Measurements from ENCODE around the gene STRBP. TPM values are rescaled to one million over a fixed set of nuclear protein-coding genes. Genes with fewer than 3 reads are reported as not detected.

The STRBP gene
- total RNA-seq, 1 experiment from 2014 or later = 74.0 TPM

DNA sequence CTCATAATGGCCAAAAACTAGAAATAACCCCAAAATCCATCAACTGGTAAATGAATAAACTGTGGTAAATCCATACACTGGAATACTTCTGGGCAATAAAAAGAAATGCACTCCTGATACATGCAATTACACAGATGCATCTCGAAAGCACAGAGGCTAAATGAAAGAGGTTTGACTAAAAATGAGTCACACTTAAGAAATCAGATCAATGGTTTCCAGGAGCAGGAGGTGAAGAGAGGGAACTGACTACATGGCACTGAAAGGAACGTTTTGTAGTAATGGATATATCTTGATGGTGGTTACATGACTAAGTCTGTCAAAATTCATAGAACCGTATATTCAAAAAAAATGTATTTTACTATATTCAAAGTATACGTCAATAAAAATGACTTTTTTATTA is 42.4 kb downstream of the STRBP start:
- no peak for DNase-seq

More for the DNA sequence above, 42.4 kb downstream of the STRBP start:
- H3K23ac ChIP-seq (ENCODE audit: insufficient read length, low read depth, low read length) = no peak overlapping the region
- no peak overlapping the region for H3K9ac ChIP-seq (ENCODE audit: extremely low read depth, insufficient read length, low read length)
- no peak overlapping the region for H2BK15ac ChIP-seq (ENCODE audit: low read depth, low read length)
- no peak overlapping the region for H3K27ac ChIP-seq (ENCODE audit: insufficient read length, low read depth, low read length)
- no peak overlapping the region for H3T11ph ChIP-seq (ENCODE audit: low read length)
- H3K56ac ChIP-seq (ENCODE audit: insufficient read length, low read depth, low read length) = no peak overlapping the region
- H2BK5ac ChIP-seq (ENCODE audit: insufficient read length, low read length) = no peak overlapping the region
- no peak overlapping the region for H2AK5ac ChIP-seq (ENCODE audit: insufficient read length, low read length)
- H3K4ac ChIP-seq (ENCODE audit: low read depth, low read length) = no peak overlapping the region
- H3K23me2 ChIP-seq (ENCODE audit: insufficient read length, low read depth, low read length, poor library complexity, severe bottlenecking) = no peaks in the 10 kb centered on the region
- Mint-ChIP-seq H3K27me3 (ENCODE audit: low read depth) (no peaks in the 10 kb centered on the region), H3K9me3 (no peaks in the 10 kb centered on the region), H3K4me1 (peaks cover 25 to 29% of the 10 kb centered on the region in 2 experiments), H3K36me3 (ENCODE audit: insufficient read depth in 1 of 3, low read depth in 3 of 3) (peaks cover 0 to 4% (median 2%) of the 10 kb centered on the region in 3 experiments; a peak in 2 of 7 replicates), H3K4me3 (no peak overlapping the region), H3K27ac (peak overlapping the region in 1 of 3 experiments; percentile 5; a peak in 1 of 7 replicates)
- H3K18ac ChIP-seq (ENCODE audit: insufficient read length, low read depth, low read length) = no peak overlapping the region
- no peak overlapping the region for H3K14ac ChIP-seq (ENCODE audit: insufficient read depth, low read length)
- H4K91ac ChIP-seq (ENCODE audit: insufficient read length, low read depth, low read length) = no peak overlapping the region
- no peak overlapping the region for H4K5ac ChIP-seq (ENCODE audit: insufficient read length, low read depth, low read length)
- H2BK20ac ChIP-seq (ENCODE audit: low read depth, low read length, poor library complexity, severe bottlenecking) = no peak overlapping the region
- peaks cover 3% of the 10 kb centered on the region for H3K79me1 ChIP-seq (ENCODE audit: insufficient read depth, low read depth, low read length, poor library complexity, severe bottlenecking)
- H3K4me2 ChIP-seq (ENCODE audit: insufficient read depth, insufficient read length, low read length) = no peak overlapping the region
- no peaks in the 10 kb centered on the region for H3K9me3 ChIP-seq (ENCODE audit: control insufficient read depth, low read depth, low read length)
- H4K8ac ChIP-seq (replicated peaks; ENCODE audit: insufficient read length, low read depth, low read length) = no peak overlapping the region
- H3K27me3 ChIP-seq (ENCODE audit: insufficient read depth, low read length) = no peaks in the 10 kb centered on the region
- no peak overlapping the region for H2BK12ac ChIP-seq (ENCODE audit: insufficient read length, low read depth, low read length)
- H3K4me1 ChIP-seq (ENCODE audit: insufficient read depth, low read length) = no peaks in the 10 kb centered on the region; the same call in 1 of the 2 replicates
- no peak overlapping the region for H2AFZ ChIP-seq (ENCODE audit: low read length)
- no peak overlapping the region for H2BK120ac ChIP-seq (ENCODE audit: low read depth, low read length, poor library complexity, severe bottlenecking)
- H4K20me1 ChIP-seq (ENCODE audit: control insufficient read depth, insufficient read depth, insufficient read length) = no peaks in the 10 kb centered on the region
- TF ChIP-seq, protein P1, sequence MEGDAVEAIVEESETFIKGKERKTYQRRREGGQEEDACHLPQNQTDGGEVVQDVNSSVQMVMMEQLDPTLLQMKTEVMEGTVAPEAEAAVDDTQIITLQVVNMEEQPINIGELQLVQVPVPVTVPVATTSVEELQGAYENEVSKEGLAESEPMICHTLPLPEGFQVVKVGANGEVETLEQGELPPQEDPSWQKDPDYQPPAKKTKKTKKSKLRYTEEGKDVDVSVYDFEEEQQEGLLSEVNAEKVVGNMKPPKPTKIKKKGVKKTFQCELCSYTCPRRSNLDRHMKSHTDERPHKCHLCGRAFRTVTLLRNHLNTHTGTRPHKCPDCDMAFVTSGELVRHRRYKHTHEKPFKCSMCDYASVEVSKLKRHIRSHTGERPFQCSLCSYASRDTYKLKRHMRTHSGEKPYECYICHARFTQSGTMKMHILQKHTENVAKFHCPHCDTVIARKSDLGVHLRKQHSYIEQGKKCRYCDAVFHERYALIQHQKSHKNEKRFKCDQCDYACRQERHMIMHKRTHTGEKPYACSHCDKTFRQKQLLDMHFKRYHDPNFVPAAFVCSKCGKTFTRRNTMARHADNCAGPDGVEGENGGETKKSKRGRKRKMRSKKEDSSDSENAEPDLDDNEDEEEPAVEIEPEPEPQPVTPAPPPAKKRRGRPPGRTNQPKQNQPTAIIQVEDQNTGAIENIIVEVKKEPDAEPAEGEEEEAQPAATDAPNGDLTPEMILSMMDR (conservative IDR thresholded peaks at IDR 0.05) = no peak
- peaks cover 3% of the 10 kb centered on the region; the same call in 1 of the 2 replicates for H3K79me2 ChIP-seq (ENCODE audit: insufficient read depth, low read length)
- WGBS (ENCODE audit: extremely low coverage, insufficient read length, low lambda C conversion rate) = no CpG with 5 or more reads among the region's 4 CpGs
